Kidney epithelial cell (primary cell): ENCODE results near the gene DEFB129. TPM values are rescaled to one million over a fixed set of nuclear protein-coding genes. Genes with fewer than 3 reads are reported as not detected.

ENCODE experiments used
- DNase-seq: peaks from one replicate; pipeline ENCODE4 v3.0.0-alpha.2; 2010; ENCODE audit warnings: low read depth
- H3K27me3 ChIP-seq: 2 replicates; pipeline ENCODE4 v1.6.0; 2011; ENCODE audit warnings: low read length; ENCODE audit not compliant: control insufficient read depth, insufficient read depth
- H3K36me3 ChIP-seq: 2 replicates; pipeline ENCODE4 v1.5.1; 2011; ENCODE audit warnings: low read length; ENCODE audit not compliant: control insufficient read depth, insufficient read depth
- H3K4me3 ChIP-seq: 2 replicates; pipeline ENCODE4 v1.5.1; 2011; ENCODE audit warnings: low read depth, mild to moderate bottlenecking, control low read depth, low read length
- total RNA-seq: library from RNA; depleted of rRNA; stranded (reverse); fragments of >200 nt; gene quantifications from 2 replicates; pipeline ENCODE4 v1.2.3, GENCODE V29; 2015
- TF ChIP-seq, protein P1 (sequence below): IDR thresholded peaks from 2 replicates; pipeline ENCODE4 v1.5.1; 2011; ENCODE audit warnings: mild to moderate bottlenecking, moderate library complexity, low read length, control low read depth, inconsistent platforms; ENCODE audit not compliant: insufficient read depth, poor library complexity, severe bottlenecking

DEFB129 gene
- total RNA-seq, 1 donor from 2014 or later = not detected

DNA sequence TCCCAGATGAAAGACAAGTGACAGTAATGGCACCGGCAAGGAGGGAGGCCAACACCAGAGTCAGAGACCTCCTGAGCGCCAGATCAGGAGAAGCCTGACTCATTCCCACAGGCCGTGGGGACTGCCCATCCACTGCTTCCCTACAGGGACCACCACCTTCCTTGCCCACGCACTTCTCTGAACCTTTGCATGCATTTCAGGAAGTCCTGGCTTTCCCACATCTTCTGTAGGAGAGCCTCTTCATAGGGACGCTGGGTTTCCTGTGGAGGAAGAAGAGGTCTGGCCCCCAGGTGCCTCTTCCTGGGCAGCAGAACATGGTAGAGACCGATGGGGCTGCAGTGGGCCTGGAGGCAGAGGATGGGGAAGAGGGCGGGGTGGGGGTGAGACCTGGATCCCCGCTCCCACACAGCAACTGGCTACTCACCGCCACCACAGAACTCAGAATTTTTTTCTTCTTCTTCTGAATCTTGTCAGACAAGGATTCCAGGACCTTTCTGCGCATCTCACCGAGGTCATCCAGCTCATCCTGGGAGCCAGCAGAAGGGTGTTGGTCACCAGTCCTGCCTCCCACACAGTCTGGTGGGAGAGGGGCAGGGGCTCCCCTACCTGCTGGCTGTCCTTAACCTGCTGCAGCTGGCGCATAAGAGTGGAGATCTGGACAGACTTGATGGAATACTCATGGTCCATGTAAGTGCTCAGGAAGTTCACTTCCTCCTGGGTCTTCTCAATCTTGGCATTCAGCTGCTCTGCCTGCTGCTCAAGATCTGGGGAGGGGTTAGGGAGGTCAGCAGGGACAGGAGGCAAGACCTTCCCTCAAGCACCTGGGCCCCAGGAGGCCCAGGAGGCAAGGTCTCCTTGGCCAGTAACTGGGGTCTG is 49.8 kb downstream of the DEFB129 start:
- DNase-seq = no peak
- Histone ChIP-seq H3K36me3 (no peaks in the 10 kb centered on the region), H3K4me3 (no peak overlapping the region), H3K27me3 (no peaks in the 10 kb centered on the region)
- TF ChIP-seq, protein P1, sequence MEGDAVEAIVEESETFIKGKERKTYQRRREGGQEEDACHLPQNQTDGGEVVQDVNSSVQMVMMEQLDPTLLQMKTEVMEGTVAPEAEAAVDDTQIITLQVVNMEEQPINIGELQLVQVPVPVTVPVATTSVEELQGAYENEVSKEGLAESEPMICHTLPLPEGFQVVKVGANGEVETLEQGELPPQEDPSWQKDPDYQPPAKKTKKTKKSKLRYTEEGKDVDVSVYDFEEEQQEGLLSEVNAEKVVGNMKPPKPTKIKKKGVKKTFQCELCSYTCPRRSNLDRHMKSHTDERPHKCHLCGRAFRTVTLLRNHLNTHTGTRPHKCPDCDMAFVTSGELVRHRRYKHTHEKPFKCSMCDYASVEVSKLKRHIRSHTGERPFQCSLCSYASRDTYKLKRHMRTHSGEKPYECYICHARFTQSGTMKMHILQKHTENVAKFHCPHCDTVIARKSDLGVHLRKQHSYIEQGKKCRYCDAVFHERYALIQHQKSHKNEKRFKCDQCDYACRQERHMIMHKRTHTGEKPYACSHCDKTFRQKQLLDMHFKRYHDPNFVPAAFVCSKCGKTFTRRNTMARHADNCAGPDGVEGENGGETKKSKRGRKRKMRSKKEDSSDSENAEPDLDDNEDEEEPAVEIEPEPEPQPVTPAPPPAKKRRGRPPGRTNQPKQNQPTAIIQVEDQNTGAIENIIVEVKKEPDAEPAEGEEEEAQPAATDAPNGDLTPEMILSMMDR = no peak

DNA sequence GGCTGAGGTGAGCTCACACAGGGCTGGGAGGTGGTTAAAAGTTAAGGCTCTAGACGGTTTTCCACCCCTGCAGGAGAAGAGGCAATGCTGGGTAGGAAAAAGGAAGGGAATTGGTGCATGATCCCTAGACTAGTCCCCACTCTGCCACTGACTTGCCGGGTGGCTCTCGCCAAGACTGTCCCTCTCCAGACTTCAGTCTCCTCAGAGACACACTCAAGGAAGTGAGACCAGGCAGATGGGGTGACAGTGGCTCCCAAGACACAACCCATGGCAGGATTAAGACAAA is 50.4 kb downstream of the DEFB129 start:
- Histone ChIP-seq H3K36me3 (no peaks in the 10 kb centered on the region), H3K4me3 (no peak overlapping the region), H3K27me3 (no peaks in the 10 kb centered on the region)
- DNase-seq = no peak
- TF ChIP-seq, protein P1 = no peak

DNA sequence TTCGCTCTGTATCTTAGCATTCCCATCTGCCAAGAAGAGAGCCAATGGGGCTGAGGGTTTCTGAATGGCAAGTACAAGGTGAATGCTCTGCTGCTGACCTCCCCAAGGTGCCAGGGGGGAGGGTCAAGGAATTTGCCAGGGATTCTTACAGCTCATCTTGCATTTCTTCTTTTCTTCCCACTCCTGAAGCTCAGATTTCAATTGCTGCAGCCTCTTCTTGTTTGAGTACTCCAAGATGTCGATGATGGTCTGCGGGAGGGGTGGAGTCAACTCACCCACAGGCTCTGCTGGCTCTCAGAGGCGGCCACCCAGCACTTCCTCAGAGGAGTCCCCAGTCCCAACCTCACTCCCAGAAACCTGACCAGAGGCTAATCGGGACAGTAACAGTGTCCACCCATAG is 51.1 kb downstream of the DEFB129 start:
- no peaks in the 10 kb centered on the region for H3K27me3 ChIP-seq

DNA sequence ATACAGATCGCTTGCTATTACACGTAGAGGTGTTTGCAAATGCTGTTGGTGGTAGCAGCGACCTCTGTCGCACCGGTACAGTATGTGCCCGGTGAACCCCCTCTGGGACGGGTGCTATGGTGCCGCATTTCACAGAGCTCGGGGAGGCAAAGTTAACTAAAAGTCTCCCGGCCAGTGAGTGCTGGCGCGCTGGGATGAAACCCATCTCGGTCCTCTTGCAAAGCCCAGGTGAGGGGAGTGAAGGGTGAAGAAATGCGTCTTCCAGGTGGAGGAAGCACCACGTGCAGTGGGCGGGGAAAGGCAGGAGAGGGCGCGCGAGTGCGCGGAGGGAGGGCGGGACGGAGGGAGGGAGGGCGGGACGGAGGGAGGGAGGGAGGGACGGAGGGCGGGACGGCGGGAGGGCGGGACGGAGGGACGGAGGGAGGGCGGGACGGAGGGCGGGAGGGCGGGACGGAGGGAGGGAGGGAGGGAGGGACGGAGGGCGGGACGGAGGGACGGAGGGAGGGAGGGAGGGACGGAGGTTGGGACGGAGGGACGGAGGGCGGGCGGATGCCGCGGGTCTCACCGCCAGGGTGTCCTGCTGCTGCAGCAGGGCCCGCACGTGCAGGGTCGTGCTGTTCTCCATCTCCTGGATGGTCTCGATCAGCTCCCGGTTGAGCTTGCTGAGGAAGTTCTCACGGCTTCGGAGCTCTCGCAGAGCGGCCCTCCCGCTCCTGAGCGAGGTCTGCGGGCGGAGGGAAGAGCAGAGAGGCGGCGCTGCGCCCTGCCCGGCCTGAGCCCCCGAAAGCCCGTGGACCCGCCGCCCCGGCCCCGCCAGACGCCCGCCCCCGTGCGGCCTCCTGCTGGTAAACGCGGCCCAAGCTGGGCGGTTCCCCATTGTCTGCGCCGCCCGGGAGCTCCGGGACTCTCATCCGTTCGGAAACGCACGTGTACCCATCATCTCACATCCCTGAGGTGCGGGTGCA is 51.8 kb downstream of the DEFB129 start:
- TF ChIP-seq, protein P1 = no peak
- H3K4me3 ChIP-seq = no peak overlapping the region
- H3K27me3 ChIP-seq = no peaks in the 10 kb centered on the region
- H3K36me3 ChIP-seq = no peaks in the 10 kb centered on the region
- DNase-seq = no peak

More for the DNA sequence above, 51.1 kb downstream of the DEFB129 start:
- TF ChIP-seq, protein P1 = no peak
- DNase-seq = no peak
- H3K36me3 ChIP-seq = no peaks in the 10 kb centered on the region
- H3K4me3 ChIP-seq = no peak overlapping the region

Other genes with a start within 250 kb of the DEFB129 start
- gene DEFB125, start 139.6 kb upstream of the DEFB129 start, total RNA-seq = not detected in 2 replicates
- gene DEFB126, start 84.7 kb upstream of the DEFB129 start, total RNA-seq = not detected in 2 replicates
- gene DEFB127, start 69.8 kb upstream of the DEFB129 start, total RNA-seq = not detected in 2 replicates
- gene DEFB128, start 37.5 kb upstream of the DEFB129 start, total RNA-seq = not detected in 2 replicates
- not detected in 2 replicates for gene DEFB132, start 30.5 kb downstream of the DEFB129 start, total RNA-seq
- 8.0 and 8.1 TPM in 2 replicates for gene C20orf96, start 63.5 kb downstream of the DEFB129 start, total RNA-seq
- gene ZCCHC3, start 70.3 kb downstream of the DEFB129 start, total RNA-seq = 16.1 and 23.3 TPM in 2 replicates
- 10.2 and 13.1 TPM in 2 replicates for gene SOX12, start 98.3 kb downstream of the DEFB129 start, total RNA-seq
- 36.9 and 37.5 TPM in 2 replicates for gene NRSN2, start 119.9 kb downstream of the DEFB129 start, total RNA-seq
- gene TRIB3, start 153.5 kb downstream of the DEFB129 start, total RNA-seq = 409 and 519 TPM in 2 replicates
- gene RBCK1, start 181.0 kb downstream of the DEFB129 start, total RNA-seq = 292 and 371 TPM in 2 replicates
- gene TBC1D20, start 235.3 kb downstream of the DEFB129 start, total RNA-seq = 38.5 and 40.7 TPM in 2 replicates